Measurements from ENCODE around the gene UBAP1.
"Not testable (repeated sequence)": the region's sequence is repeated elsewhere in the genome, so short reads cannot be mapped to it uniquely, and the experiment has no call there.

UBAP1 gene

DNA sequence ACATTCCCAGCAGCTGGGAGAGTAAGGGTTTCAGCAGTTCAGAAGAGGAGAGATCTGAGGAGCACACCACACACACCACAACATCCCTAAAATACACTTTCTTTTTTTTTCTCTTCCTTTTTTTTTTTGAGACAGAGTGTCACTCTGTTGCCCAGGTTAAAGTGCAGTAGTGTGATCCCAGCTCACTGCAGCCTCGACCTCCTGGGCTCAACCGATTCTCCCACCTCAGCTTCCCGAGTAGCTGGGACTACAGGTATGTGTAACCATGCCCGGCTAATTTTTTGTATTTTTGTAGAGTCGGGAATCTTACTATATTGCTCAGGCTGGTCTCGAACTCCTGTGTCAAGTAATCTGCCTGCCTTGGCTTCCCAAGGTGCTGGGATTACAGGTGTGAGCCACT, 9.7 kb upstream of the UBAP1 start:
- Mint-ChIP-seq H3K36me3 (ENCODE audit: low read depth) (no peaks in the 10 kb centered on the region), H3K27ac (no peak overlapping the region), H3K4me3 (no peak overlapping the region), H3K9me3 (no peaks in the 10 kb centered on the region), H3K4me1 (ENCODE audit: low read depth) (peaks cover 8% of the 10 kb centered on the region), H3K27me3 (no peaks in the 10 kb centered on the region)
- no peak for DNase-seq

DNA sequence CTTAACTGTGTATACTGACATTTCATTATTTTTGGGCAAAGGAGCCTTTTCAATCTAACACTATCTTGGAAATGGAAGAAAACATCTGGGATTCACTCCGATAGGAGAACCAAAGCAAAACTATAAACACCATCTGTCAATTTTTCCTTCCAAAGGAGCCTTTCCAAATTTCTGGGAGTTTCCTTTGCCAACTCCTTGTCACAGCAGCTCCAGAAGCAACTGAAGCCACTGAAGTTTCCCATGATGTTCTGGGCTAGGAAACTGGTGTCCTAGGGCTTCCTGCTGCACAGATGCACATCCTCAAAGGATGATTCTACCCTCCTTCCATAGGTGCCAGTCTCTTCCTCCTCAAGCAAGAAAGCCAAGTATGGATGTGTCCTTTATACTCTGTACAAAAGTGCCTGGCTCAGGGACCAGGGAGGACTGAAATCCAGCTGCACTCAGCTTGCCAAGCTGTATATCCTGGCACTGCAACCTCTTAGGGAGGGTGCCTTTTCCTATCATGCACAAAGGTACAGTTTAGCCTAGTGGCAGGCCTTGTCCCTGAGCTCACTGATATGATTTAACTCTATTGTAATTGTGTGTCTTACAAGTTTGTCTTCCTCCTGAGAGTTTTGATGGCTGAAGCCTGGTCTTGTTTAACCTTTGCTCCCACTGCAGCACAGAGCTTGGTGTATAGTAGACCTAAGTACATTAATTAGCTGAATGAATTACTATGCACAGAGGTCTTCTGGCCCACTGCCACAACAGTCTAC, 8.4 kb upstream of the UBAP1 start:
- H3K27me3 Mint-ChIP-seq, result no peaks in the 10 kb centered on the region
- no peaks in the 10 kb centered on the region for H3K9me3 Mint-ChIP-seq
- H3K4me3 Mint-ChIP-seq, result no peak overlapping the region
- no peak overlapping the region for H3K27ac Mint-ChIP-seq
- H3K4me1 Mint-ChIP-seq (ENCODE audit: low read depth), result peaks cover 8% of the 10 kb centered on the region
- no peaks in the 10 kb centered on the region for H3K36me3 Mint-ChIP-seq (ENCODE audit: low read depth)
- no peak for DNase-seq

DNA sequence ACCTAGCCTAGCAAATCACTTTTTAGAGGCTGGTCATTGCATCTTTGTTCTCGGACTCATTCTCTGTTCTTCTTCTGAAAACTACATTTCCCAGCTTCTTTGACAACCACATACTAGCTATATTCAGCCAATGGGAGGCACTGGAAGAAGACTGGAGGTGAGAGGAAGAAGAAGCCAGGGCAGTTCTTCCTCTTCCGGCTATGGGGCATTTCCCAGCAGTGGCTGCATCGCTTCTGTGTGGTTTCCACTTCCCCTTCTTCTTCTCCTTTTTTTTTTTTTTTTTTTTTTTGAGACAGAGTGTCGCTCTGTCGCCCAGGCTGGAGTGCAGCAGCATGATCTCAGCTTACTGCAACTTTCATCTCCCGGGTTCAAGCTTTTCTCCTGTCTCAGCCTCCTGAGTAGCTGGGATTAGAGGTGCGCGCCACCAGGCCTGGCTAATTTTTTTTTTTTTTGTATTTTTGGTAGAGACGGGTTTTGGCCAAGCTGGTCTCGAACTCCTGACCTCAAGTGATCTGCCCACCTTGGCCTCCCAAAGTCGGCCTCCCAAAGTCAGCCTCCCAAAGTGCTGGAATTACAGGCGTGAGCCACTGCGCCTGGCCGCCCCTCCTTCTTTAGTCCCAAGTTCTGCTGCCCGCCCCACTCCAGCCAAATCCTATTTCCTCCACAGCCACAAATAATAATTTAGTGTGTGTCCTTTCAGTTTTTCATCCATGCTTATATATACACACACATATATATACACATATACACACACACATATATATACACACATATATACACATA, 6.9 kb upstream of the UBAP1 start:
- DNase-seq, result no peak
- peak overlapping the region; percentile 61 for H3K27ac Mint-ChIP-seq
- no peaks in the 10 kb centered on the region for H3K27me3 Mint-ChIP-seq
- peak overlapping the region; percentile 25 for H3K4me3 Mint-ChIP-seq
- peaks cover 12% of the 10 kb centered on the region for H3K4me1 Mint-ChIP-seq (ENCODE audit: low read depth)
- no peaks in the 10 kb centered on the region for H3K36me3 Mint-ChIP-seq (ENCODE audit: low read depth)
- no peaks in the 10 kb centered on the region for H3K9me3 Mint-ChIP-seq

DNA sequence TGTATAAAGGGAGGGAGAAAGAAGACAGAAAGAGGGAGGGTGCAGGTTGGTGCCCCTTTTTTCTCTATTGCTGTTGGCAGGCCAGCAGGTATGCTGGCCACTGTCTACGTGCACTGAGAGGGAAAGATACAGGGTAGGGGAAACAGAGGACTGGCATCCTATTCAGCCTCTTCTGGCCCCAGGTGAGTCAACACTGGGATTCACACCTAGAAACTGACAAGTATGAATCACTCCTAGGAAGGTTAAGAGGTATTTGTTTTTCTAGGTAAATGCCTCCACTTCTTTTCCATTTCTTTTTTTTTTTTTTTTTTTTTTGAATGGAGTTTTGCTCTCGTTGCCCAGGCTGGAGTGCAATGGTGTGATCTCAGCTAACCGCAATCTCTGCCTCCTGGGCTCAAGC, 2.8 kb upstream of the UBAP1 start:
- no peaks in the 10 kb centered on the region for H3K9me3 Mint-ChIP-seq
- H3K27ac Mint-ChIP-seq, result no peak overlapping the region
- peaks cover 26% of the 10 kb centered on the region for H3K4me1 Mint-ChIP-seq (ENCODE audit: low read depth)
- H3K36me3 Mint-ChIP-seq (ENCODE audit: low read depth), result peaks cover 16% of the 10 kb centered on the region
- no peak overlapping the region for H3K4me3 Mint-ChIP-seq
- no peak for DNase-seq
- no peaks in the 10 kb centered on the region for H3K27me3 Mint-ChIP-seq

DNA sequence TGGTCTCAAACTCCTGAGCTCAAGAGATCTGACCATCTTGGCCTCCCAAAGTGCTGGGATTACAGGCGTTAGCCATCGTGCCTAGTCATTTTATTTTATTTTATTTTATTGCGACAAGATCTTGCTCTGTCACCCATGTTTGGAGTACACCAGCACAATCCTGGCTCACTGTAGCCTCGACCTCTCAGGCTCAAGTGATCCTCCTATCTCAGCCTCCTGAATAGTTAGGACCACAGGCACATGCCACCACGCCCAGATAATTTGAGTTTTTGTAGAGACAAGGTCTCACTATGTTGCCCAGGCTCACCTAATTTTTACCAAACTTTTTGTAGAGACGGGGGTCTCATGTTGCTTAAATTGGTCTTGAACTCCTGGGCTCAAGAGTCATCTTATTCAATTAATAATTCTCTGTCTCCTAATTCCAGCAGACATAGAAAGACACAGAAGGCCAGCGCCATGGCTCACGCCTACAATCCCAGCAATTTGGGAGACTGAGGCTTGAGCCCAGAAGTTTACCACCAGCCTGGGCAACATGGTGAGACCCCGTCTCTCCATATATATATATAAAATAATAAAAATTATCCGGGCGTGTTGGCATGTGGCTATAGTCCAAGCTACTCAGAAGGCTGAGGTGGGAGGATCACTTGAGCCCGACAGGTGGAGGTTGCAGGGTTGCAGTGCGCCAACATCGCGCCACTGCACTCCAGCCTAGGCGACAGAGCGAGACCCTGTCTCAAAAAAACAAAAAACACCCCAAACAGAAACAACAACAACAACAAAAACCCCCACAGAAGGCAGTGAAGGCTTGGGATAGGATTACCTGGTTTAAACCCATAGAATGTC, 1.0 kb upstream of the UBAP1 start:
- no peak for DNase-seq
- Mint-ChIP-seq H3K9me3 (no peaks in the 10 kb centered on the region), H3K4me3 (peak overlapping the region; percentile 94), H3K36me3 (ENCODE audit: low read depth) (peaks cover 16% of the 10 kb centered on the region), H3K27me3 (no peaks in the 10 kb centered on the region), H3K27ac (peak overlapping the region; percentile 98), H3K4me1 (ENCODE audit: low read depth) (peaks cover 19% of the 10 kb centered on the region)

DNA sequence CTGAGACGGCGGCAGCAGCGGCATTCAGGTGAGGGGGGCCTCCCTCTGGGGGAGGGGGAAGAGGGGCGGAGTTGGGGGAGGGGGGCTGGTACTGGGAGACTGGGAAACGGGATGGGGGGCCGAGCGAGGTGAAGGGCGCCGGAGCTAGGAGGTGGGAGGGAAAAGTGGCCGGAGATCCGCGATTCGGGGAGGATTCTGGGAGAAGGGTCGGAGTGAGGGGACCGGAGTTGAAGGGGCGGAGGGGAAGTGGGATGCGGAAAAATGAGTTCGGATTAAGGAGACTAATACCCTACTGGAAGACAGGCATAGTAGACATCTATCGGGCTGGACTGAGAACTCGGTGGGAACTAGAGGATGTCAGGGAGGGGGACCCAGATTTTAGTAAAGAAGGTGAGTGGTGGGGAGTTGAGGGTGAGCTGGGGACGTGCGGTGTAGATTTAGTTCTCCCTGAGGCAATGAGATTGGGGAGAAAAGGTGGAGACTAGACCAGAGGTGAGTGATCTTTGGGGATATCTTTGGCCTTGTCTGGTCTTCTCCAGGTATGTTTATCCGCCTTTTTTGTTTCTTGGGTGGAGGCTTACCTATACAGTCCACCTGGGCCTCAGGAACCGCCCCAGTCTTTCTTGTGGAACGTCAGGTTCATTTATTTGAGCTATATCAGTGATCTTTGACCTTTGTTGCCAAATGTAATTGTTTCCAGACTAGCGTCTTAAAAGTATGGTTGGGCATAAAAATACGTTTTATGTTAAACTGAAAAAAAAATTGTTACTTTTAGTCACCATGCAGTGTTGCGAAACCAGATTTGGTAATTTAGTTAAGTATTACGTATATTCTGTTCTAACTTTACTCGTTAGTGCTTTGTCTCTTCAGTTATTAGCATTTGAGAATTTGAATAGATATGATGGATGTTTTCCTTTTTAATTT, 632 bp downstream of the UBAP1 start:
- peaks cover 22% of the 10 kb centered on the region for H3K36me3 Mint-ChIP-seq (ENCODE audit: low read depth)
- DNase-seq, result no peak
- peak overlapping the region; percentile 94 for H3K4me3 Mint-ChIP-seq
- no peaks in the 10 kb centered on the region for H3K9me3 Mint-ChIP-seq
- H3K27me3 Mint-ChIP-seq, result no peaks in the 10 kb centered on the region
- peak overlapping the region; percentile 98 for H3K27ac Mint-ChIP-seq
- H3K4me1 Mint-ChIP-seq (ENCODE audit: low read depth), result peaks cover 21% of the 10 kb centered on the region

DNA sequence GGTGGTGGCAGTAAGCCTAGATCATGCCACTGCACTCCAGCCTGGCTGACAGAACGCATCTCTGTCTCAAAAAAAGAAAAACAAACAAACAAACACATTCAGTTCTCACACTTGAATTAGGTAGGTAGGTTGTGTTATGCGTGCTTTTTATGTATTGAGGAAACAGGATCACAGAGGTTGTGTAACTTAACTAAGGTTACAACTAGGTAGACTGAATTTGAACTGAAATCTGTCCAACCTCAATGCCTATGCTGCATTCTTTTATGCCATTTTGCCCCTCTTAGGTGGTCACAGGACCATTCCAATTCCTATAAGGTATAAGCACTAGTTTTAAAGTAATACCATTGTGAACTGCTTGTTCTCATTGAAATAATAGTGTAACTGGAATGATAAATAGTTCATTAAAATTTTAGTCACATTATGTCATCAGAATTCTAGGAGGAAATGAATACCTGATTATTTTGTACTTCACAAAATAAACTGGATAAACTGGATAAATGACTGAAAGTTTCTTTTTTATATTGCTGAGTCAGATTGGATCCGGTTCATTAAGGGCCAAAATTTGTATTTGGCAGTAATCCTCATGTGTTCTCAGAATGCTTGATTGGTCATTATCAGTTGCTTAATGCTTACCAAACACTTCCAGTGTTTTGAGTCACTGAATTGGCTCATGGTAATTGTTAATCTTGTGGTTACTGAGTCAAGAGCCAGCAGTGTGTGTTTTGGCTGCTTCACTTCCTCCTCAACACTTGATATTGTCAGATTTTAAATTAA, 7.1 kb downstream of the UBAP1 start:
- Mint-ChIP-seq H3K9me3 (no peaks in the 10 kb centered on the region), H3K4me1 (ENCODE audit: low read depth) (peaks cover 44% of the 10 kb centered on the region), H3K36me3 (ENCODE audit: low read depth) (peaks cover 38% of the 10 kb centered on the region), H3K27me3 (no peaks in the 10 kb centered on the region), H3K4me3 (no peak overlapping the region), H3K27ac (peak overlapping the region; percentile 75)
- DNase-seq, result no peak

DNA sequence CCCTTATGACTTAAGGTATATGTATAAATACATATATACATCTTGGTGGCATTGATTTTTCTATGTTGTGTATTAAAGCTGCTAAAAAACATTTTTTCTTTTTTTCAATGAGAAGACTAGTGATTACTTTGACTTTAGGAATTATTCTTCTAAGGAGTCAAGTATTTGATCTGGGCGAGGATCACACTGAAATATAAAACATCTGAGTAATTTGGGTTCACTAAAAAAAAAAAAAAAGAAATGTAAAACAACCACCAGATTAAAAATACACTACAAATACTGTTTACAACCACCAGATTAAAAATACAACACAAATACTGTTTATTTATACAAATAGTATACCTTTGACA, 9.0 kb downstream of the UBAP1 start:
- Mint-ChIP-seq H3K9me3 (no peaks in the 10 kb centered on the region), H3K27me3 (no peaks in the 10 kb centered on the region), H3K36me3 (ENCODE audit: low read depth) (peaks cover 38% of the 10 kb centered on the region), H3K4me3 (no peak overlapping the region), H3K27ac (no peak overlapping the region), H3K4me1 (ENCODE audit: low read depth) (peaks cover 56% of the 10 kb centered on the region)
- no peak for DNase-seq

DNA sequence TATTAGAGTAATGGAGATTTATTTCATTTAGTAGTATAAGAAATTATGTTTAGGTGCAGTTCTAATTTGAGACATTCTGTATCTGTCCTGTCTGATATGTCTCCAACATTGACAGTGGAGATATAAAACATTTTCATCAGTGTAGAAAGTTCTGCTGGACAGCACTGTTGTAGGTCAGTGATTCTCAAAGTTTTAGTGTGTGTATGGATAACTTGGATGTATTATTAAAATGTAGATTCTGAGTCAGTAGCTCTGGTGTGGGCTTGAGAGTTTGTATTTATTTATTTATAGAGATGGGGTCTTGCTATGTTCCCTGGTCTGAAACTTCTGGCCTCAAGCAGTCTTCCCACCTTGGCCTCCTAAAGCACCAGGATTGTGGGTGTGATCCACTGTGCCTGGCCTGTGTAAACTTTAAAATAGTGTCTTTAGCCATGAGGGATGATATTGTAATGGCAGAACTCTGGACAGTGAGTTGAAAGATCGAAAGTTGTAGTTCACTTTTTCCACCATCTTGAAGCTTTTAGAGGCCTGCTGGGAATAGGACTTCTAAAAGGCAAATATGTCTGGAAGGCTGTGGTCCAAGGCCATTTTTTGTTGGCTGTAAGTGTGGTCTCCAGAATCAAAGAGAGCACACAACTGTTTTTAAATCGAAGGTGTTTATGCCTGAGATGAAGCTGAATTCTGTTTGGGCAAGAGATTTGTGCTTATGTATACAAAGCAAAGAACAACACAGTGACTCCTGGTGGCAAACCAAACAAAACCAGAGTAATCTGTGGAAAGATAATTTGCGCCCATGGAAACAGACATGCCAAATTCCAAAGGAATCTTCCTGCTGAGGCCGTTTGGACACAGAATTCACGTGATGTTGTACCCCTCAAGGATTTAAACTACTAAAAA, 12.4 kb downstream of the UBAP1 start:
- Mint-ChIP-seq H3K36me3 (ENCODE audit: low read depth) (peaks cover 25% of the 10 kb centered on the region), H3K9me3 (no peaks in the 10 kb centered on the region), H3K4me1 (ENCODE audit: low read depth) (peaks cover 59% of the 10 kb centered on the region), H3K27me3 (no peaks in the 10 kb centered on the region), H3K4me3 (no peak overlapping the region), H3K27ac (peak overlapping the region; percentile 49)
- no peak for DNase-seq

DNA sequence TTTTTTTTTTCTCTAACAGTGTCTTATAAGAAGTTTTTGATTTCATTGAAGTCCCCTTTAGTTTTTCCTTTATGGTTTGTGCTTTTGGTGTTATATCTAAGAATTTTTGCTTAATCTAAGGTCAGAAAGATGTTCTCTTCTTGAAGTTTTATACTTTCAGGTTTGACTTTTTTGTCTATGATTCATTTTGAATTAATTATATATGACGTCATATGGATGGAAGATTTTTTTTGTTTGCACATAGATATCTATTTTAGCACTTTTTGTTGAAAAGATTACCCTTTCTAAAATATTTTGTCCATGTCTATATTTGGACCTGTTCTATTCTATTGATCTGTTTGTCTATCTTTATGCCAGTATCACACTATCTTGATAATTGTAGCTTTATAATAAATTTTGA, 16.3 kb downstream of the UBAP1 start:
- no peak overlapping the region for H3K27ac Mint-ChIP-seq
- no peaks in the 10 kb centered on the region for H3K27me3 Mint-ChIP-seq
- no peak overlapping the region for H3K4me3 Mint-ChIP-seq
- H3K9me3 Mint-ChIP-seq, result no peaks in the 10 kb centered on the region
- peaks cover 35% of the 10 kb centered on the region for H3K36me3 Mint-ChIP-seq (ENCODE audit: low read depth)
- DNase-seq, result no peak
- peaks cover 57% of the 10 kb centered on the region for H3K4me1 Mint-ChIP-seq (ENCODE audit: low read depth)

DNA sequence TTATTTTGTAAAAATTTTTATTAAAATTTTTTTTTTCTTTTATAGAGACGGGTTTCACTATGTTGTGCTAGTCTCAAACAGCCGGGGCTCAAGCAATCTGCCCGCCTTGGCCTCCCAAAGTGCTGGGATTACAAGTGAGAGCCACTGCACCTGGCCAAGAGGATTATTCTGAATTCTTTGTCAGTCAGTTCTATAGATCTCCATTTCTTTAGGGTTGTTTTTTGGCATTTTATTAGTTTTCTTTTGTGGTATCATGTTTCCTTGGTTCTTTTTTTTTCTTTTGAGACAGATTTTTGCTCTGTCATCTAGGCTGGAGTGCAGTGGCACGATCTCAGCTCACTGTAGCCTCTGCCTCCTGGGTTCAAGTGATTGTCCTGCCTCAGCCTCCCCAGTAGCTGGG, 18.4 kb downstream of the UBAP1 start:
- not testable (repeated sequence) for H3K4me3 Mint-ChIP-seq, H3K9me3 Mint-ChIP-seq, H3K27me3 Mint-ChIP-seq, H3K27ac Mint-ChIP-seq, DNase-seq
- peaks cover 55% of the 10 kb centered on the region for H3K4me1 Mint-ChIP-seq (ENCODE audit: low read depth)
- H3K36me3 Mint-ChIP-seq (ENCODE audit: low read depth), result peaks cover 46% of the 10 kb centered on the region

DNA sequence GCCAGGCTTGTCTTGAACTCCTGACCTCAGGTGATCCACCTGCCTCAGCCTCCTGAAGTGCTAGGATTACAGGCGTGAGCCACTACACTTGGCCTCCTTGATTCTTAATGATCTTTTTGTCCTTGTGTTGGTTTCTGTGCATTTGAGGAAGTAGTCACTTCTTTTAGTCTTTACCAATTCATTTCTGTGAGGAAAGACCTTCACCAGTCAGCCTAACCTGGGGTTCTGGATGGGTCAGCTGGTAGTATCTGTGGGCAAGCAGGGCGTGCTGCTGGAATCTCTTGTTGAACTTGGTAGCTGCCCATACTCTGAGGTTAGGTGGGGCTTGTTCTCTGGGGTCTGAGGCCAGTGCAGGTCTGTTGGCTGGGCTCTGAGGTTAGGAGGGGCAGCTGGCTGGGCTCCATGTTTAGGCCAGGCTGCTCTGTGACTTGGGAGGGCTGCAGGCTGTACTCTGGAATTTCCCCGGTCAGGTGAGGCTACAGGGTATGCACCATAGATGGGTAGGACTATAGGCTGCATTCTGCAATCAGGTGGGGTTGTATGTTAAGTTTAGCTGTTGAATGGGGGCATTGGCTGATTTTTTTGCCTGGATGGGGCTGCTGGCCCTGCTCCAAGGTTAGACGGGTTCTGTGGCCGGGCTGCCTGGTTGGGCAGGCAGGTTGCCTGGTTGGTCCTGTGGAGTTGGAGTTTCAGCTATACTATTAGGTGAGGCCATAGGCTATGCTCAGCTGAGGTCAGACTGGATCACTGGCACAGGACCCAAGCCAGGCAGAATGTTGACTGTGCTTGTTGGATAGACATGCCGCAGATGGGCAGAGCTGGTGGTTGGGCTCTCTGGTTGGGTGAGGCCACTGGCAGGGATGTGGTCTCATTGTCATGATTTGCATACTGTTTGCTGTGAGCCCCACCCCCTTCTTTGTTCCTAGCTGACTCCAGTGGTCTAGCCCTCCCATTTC, 19.2 kb downstream of the UBAP1 start:
- peaks cover 47% of the 10 kb centered on the region for H3K36me3 Mint-ChIP-seq (ENCODE audit: low read depth)
- H3K27ac Mint-ChIP-seq, result peak overlapping the region; percentile 7
- no peak overlapping the region for H3K4me3 Mint-ChIP-seq
- no peaks in the 10 kb centered on the region for H3K27me3 Mint-ChIP-seq
- H3K9me3 Mint-ChIP-seq, result no peaks in the 10 kb centered on the region
- DNase-seq, result no peak
- peaks cover 56% of the 10 kb centered on the region for H3K4me1 Mint-ChIP-seq (ENCODE audit: low read depth)
